Skin epidermis (tissue), 12 donors: ENCODE data around the gene SLC35F2.
"Not testable (repeated sequence)": the region's sequence is repeated elsewhere in the genome, so short reads cannot be mapped to it uniquely, and the experiment has no call there.

Experiments used
- H3K27ac ChIP-seq, 21 experiments: fragments of 200-600 bp; sonication (generic) in 11 of 21; one replicate each; pipeline ENCODE4 v1.5.0; 2020; ENCODE audit warnings: mild to moderate bottlenecking in 3 of 21, inconsistent platforms in 2 of 21, moderate library complexity in 2 of 21
- H3K4me3 ChIP-seq, 7 experiments: fragments of 200-600 bp; sonication (generic) in 2 of 7; one replicate each; pipeline ENCODE4 v1.5.0; 2020; ENCODE audit warnings: inconsistent platforms in 2 of 7, mild to moderate bottlenecking in 2 of 7, moderate library complexity in 1 of 7

Gene SLC35F2

DNA sequence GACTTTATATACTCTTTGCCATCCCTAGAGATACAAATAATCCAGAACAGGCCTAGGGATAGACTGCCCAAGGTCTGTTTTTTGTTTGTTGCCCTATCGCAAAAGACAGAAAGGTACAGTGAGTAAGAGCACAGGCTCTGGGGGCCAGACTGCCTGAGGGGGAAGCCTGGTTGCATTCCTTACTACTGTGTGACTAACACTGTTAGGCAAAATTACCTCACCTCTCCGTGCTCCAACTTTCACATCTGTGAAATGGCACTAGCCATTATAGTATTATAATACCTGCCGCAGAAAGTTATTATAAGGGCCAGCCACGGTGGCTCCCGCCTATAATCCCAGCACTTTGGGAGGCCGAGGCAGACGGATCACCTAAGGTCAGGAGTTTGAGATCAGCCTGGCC lies 14.5 kb downstream of the SLC35F2 start:
- Histone ChIP-seq H3K27ac (no peak overlapping the region), H3K4me3 (no peak overlapping the region)

- peak overlapping the region in 5 of 21 experiments; percentile 35 to 87 (median 86) for H3K27ac ChIP-seq
- no peak overlapping the region for H3K4me3 ChIP-seq
These were observed 16.0 kb downstream of the SLC35F2 start for GRCh38 chr11:107842412-107843100.

- Histone ChIP-seq H3K4me3 (peak overlapping the region in 2 of 7 experiments; percentile 24 to 26), H3K27ac (peak overlapping the region in 20 of 21 experiments; percentile 71 to 88 (median 82))
These were observed 18.5 kb downstream of the SLC35F2 start for GRCh38 chr11:107840129-107840484.

GRCh38 chr11:107836851-107837250 lies 21.7 kb downstream of the SLC35F2 start:
- Histone ChIP-seq H3K27ac (peak overlapping the region in 3 of 21 experiments; percentile 23 to 50 (median 36)), H3K4me3 (no peak overlapping the region)

GRCh38 chr11:107834995-107835394 lies 23.6 kb downstream of the SLC35F2 start:
- no peak overlapping the region for H3K27ac ChIP-seq
- H3K4me3 ChIP-seq, result no peak overlapping the region

DNA sequence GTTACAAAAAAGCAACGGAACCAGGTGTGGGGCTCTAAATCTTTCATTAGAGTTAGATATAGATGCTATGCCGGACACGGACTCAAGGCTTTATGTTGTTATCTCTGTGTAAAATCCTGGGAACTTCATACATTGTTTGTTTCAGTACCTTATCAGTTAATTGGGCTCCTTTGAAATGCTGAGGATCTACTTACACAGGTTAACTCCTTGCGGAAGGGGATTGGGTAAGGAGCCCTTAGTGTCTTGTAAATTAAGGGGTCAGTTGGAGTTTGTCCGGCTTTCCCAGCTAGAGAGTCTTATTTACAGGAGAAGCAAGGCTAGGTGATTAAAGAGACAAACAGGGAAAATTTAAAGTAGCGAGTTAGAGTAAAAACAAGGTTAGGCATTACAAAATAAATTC lies 24.7 kb downstream of the SLC35F2 start:
- not testable (repeated sequence) for H3K4me3 ChIP-seq, H3K27ac ChIP-seq

DNA sequence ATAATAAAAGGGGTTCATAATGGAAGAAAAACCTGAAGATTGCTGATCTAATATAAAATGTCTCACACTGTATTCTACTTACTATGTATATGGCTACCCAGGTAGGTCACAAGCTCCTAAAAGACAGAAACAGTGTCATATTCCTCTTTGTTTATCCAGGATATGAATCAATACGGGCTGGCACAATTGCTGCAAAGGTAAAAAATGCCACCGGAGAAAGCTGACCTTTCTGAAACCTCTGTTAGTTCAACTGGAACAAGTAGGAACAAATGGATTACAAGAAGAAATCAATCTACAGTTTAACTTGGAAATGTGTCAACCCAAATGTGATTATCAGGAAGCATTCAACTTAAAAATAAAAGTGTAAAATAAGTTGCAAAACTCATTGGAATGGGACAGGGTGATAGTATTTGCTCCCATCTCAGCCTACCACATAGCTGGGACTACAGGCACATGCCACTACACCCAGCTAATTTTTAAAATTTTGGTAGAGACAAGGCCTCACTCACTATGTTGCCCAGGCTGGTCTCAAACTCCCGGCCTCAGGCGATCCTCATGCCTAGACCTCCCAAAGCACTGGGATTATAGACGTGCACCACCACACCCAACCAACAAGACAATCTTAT lies 27.6 kb downstream of the SLC35F2 start:
- peak overlapping the region in 1 of 21 experiments; percentile 8 for H3K27ac ChIP-seq
- H3K4me3 ChIP-seq, result no peak overlapping the region

DNA sequence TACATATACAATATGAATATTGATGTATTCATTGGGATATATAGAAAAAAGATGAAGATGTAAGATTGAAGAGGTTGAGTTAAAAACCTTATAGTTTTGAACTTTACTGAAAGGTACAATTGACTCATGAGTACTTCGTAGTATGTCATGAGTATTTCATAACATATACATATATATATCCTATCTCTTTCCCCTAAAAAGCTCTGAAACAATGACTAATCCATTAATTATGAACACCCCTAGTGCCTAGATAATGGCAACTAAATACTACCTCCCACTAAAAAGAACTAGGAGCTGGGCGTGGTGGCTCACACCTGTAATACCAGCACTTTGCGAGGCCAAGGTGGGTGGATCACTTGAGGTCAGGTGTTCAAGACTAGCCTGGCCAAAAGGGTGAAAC lies 31.5 kb downstream of the SLC35F2 start:
- no peak overlapping the region for H3K27ac ChIP-seq
- no peak overlapping the region for H3K4me3 ChIP-seq

DNA sequence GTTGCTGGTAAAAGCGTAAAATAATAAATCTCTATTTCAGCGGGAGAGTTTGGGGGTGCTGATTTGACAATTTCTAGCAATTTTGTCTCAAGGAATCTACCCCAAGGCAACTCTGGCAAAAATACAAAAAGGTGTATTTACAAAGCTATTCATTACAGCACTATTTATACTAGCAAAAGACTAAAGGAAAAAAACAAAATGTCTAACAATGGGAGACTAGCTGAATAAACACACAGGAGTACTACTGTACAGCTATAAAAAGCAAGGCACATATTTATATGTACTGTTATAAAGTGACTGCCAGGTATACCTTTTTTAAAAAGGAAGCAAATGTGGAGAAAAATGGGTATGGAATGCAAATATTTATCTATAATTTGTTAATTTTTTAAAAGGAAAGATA lies 32.7 kb downstream of the SLC35F2 start:
- Histone ChIP-seq H3K4me3 (no peak overlapping the region), H3K27ac (no peak overlapping the region)

DNA sequence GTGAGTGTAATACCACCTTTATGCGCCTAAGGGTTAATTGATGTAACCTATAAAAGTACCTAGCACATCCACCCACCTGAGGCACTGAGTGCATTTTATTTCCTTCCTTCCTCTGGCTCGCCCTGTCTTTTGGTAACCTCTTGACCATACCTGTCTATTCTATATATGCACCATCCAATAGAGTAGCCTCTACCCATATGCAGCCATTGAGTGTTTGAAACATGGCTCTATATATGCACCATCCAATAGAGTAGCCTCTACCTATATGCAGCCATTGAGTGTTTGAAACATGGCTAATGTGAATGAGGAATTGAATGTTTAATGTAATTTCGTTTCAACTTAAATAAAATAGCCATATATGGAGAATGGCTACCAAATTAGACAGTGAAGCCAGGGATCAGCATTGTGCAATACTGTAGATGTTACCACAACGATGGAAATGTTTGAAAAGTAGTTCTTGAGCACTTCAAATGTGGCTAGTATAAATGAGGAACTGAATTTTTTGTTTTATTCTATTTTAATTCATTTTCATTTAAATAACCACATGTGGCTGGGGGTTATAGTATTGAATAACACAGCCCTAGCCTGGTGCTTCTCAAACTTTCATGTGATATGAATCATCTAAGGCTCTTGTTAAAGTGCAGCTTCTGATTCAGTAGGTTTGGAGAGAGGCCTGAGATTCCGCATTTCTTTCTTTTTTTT lies 33.8 kb downstream of the SLC35F2 start:
- H3K27ac ChIP-seq, result no peak overlapping the region
- H3K4me3 ChIP-seq, result no peak overlapping the region

DNA sequence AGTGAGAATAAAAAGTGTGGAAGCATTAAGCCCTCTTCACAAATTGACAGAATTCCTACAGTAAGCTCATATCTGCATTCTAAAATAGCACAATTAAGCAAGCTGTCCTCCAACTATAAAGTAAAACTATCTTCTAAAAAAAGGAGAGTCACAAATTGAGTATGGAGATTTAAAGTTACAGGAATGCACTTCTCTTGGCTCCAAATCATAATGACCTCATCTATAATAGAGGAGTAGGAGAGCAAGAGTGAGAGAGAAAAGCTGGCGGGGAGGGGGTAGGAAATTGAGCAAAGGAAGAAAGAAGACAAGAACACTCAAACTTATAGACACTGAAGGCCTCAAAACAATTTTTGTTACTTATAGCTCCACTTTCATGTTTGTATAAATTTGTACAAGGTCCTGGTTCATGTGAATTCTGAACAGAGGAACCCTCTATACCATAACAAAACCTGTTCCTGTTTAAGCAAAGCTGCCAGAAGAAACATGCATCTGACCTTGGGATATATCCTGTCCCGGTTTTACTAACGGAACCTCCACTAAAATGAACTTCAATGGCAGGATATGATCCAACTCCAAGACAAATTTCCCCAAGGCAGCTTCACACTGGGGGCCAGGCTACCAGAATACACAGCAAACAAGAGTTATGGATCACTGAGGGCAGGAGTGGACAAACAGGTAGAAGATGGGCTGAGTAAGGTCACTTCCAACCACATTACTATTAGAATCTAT lies 37.2 kb downstream of the SLC35F2 start:
- peak overlapping the region in 3 of 21 experiments; percentile 11 to 60 (median 16) for H3K27ac ChIP-seq
- H3K4me3 ChIP-seq, result no peak overlapping the region

DNA sequence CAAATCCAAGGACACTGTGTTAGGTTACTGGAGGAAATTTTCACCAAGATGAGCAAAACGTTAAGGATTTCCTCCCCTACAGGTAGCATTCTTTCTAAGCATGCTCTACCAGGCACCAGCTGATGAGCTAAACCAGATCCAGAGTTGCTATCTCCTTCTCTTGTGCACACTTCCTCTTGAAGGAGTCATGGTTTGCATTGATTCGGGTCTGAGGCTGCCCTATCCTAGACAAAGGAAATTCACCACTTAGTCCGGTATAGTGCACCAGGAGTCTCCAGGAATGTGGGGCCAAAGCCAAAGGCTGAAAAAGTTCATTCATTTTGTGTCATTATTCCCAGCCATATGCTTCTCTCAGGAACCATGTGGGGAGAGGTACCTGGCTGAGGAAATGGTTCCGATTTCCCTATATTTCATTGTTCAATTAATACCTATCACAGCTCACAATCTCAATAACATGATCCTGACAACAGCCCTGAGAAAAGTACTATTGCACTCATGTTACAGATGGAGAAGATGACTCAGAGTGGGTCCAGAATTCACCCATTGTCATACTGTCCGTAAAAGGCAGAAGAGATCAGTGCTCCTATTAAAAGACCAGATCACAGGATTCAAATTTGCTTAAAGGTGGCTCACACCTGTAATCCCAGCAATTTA lies 39.1 kb downstream of the SLC35F2 start:
- no peak overlapping the region for H3K4me3 ChIP-seq
- H3K27ac ChIP-seq, result no peak overlapping the region

DNA sequence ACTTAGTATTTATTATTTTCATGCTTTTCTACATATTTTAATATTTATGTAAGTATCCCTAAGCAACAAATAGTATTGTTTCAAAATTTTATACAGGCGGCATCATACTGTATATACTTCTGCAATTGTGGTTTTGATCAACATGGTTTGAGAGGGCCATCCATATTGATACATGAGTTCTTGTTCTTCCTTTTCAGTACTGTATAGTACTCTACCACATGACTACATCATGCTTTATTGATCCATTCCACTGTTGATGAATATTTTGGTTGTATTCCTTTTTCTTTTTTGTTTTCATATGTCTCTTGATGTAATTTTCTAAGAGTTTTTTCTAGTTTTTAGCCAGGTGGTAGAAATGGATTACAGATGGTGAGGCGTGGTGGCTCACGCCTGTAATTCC lies 40.1 kb downstream of the SLC35F2 start:
- Histone ChIP-seq H3K4me3 (no peak overlapping the region), H3K27ac (no peak overlapping the region)

- H3K4me3 ChIP-seq, result no peak overlapping the region
These were observed 42.6 kb downstream of the SLC35F2 start for GRCh38 chr11:107816028-107816427.

DNA sequence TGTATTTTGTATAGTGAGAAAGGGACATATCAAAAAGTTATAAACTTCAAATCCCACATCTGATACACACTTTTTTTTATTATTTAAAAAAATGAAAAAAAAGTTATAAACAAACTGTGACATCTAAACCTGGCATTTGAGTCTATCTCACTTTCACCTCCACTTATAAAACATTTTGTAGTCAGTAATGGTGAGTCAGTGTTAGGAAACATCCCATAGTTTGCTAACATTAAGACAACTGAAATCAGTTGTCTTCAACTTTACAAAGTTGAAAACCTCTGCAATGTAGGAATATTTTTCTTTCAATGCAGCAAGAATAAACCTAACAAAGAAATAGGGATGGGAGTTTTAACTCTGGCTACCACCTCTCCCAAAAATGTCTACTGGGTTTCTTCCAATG lies 47.7 kb downstream of the SLC35F2 start:
- Histone ChIP-seq H3K27ac (no peak overlapping the region), H3K4me3 (no peak overlapping the region)

More at GRCh38 chr11:107816028-107816427, 42.6 kb downstream of the SLC35F2 start:
- H3K27ac ChIP-seq, result no peak overlapping the region

- no peak overlapping the region for H3K27ac ChIP-seq
These were observed 50.1 kb downstream of the SLC35F2 start for GRCh38 chr11:107808521-107808920.

GRCh38 chr11:107804971-107805370 lies 53.6 kb downstream of the SLC35F2 start:
- Histone ChIP-seq H3K4me3 (no peak overlapping the region), H3K27ac (no peak overlapping the region)

More at GRCh38 chr11:107808521-107808920, 50.1 kb downstream of the SLC35F2 start:
- H3K4me3 ChIP-seq, result no peak overlapping the region

- Histone ChIP-seq H3K27ac (no peak overlapping the region), H3K4me3 (no peak overlapping the region)
These were observed 54.4 kb downstream of the SLC35F2 start for GRCh38 chr11:107804211-107804610.

- H3K4me3 ChIP-seq, result no peak overlapping the region
- H3K27ac ChIP-seq, result no peak overlapping the region
These were observed 56.9 kb downstream of the SLC35F2 start for GRCh38 chr11:107801641-107802040.
